T-helper 2 cell (primary cell): ENCODE measurements around the gene WWTR1.

Experiments used
- DNase-seq, 5 experiments: peaks; one replicate each; pipeline versions ENCODE4 v3.0.0 to v3.0.0-alpha.2; 2012 to 2022

WWTR1 gene

DNA sequence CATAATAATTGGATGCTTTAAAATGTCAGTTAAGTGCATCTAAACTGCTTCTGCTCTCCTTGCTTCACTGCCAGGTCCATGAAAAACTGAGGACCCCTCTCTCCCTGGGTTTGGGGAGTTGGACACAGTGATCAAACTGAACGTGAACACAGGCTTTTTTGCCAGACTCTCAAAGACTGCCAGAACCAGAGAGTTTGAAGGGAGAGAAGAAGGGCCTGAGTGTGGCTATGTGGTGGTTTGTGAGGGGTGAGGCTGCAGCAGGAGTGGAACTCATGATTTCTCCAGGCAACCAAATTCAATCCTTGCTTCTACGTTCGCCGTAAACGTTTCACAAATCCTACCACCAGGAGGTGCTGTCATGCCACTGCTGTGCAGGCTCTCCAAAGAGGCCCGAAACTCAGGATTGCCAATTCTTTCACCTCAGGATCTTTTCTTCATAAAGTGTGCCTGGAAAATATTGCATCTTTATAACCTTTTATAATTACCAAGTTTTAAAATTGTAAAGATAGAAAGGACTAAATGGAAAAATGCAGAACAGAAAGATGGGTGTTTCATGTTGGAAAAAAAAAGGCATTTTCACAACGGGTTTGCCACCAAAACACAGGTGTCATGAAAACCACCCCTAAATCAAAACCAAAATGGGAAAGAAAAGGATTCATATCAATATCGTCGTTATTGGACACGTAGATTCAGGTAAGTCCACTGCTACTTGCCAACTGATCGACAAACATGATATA is 163.6 kb downstream of the WWTR1 start:
- peak in 1 of 5 experiments; percentile 55 for DNase-seq

GRCh38 chr3:149493315-149494021 is 164.4 kb downstream of the WWTR1 start:
- DNase-seq: no peak

DNA sequence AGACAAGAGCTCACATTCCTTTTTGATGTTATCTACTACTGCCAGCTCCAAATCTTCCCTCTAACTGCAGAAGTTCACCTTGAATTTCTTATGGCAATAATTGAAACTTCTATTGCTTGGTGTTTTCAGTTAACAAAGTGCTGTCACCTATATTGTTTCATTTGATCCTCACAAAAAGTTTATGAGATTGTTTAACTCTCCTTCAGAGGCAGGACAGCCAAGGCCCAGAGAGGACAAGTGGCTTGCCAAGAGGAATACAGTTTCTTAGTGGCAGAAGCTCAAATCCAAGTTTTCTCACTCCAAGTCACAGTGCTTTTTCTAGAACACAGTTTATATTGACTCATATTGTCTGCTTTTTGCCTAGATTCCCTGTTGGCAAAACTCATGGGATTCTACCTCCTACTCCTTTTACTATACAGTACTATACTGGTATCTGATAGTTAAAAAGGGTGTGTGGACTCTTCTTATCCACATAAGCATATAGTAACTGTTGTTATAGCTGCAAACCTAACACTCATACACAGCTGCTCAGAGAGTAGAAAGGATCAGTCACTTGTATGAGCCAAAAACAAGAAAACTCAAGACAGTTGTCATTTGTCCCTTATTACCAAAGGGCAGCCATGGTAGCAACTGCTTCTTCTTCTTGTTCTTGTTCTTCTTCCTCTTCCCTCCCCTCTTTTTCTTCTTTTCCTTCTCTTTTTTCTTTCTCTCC is 167.4 kb downstream of the WWTR1 start:
- no peak for DNase-seq

GRCh38 chr3:149489060-149489690 is 168.7 kb downstream of the WWTR1 start:
- DNase-seq: no peak

DNA sequence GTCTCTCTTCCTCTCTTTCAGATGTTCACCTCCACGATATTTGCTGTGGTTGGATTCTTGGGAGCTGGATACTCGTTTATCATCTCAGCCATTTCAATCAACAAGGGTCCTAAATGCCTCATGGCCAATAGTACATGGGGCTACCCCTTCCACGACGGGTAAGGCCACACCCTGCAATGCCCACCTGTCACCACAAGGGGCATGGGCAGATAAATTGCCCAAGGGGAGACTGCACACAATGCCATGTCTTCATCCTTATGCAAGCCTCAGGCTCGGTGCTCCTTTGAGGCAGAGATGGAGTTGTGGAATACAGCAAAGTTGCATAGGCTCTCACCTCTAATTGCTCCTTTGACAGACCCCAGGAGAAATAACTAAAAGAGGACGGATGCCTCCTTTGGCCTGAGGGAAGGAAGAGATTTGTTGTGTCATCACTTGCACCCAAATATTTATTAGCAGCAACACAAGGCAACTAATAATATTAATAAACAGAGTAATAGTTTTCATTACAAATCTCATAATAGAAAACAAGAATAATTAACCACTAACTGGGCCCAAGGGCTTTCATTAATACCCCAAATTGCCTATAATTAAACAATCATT is 170.1 kb downstream of the WWTR1 start:
- DNase-seq: peak in 2 of 5 experiments; percentile 21 to 35

GRCh38 chr3:149486726-149487125 is 171.1 kb downstream of the WWTR1 start:
- DNase-seq: no peak

DNA sequence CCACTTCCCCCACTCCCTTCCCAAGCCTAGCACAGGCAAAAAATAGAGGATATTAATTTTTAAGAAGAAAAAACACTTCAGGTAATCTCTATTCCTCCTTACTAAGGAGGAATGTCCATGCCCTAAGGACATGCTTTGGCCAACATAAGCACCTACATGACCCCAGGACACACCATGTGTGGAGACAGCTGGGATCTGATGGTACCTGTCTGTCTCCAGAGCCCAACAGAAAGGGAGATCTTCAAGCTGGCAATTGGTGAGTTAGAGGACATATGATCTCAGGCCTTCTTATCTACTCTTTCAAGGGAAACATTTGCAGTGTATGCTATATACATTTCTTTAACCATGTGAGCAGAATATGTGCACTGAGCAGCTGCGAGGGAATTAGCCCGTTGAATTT is 176.3 kb downstream of the WWTR1 start:
- DNase-seq: no peak

- DNase-seq: no peak
These were observed 176.8 kb downstream of the WWTR1 start for GRCh38 chr3:149481056-149481455.

- peak in 1 of 5 experiments; percentile 50 for DNase-seq
These were observed 177.4 kb downstream of the WWTR1 start for GRCh38 chr3:149480326-149481017.

DNA sequence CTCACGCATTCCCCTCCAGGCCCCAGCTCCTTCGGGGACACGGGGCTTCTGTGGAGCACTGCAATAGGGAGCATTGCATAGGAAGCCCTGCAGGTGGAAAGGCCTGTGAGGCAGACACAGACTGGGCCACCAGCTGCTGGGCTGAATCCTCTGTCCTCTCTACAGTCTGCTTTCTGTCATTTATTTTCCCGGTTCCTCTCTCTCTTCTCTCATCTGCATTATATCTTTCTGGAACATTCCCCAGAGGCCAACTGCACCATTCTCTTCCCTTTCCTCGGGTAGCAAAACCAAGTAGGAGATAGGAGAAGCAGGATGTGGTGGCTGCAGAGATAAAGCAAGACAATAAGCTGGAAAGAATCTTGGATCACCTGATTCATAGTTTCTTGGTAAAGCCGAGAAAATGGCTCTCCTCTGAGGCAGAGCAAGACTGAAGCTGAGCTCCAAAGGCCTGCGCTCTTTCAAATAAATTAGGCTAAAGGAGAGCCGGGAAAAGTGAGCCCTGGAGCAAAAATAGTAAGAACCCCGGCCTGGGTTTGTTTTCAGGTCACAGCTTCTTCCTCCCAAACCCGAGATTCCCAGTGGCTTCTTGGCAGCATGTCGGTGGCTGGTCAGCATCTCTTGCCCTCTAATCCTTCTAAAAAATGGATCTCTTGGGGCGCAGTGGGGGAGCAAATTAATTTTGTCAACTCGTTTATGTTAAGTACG is 178.1 kb downstream of the WWTR1 start:
- no peak for DNase-seq

DNA sequence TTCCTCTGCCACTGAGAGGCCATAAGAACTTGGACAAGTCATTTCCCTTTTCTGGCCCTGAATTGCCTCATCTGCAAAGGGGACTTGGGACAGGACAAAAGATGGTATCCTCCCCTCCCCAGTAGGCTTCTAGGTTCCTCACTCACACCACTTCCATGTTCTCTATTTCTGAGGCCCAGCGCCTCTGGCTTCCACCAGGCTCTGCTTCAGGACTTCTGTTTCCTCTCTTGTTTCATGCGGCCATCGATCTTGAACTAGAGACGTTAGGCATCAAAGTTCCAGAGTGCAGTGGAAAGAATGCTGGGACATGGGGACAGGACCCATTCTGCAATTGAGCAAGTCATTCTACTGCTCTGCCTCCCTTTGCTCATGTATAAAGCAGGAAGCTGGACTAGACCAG is 181.6 kb downstream of the WWTR1 start:
- DNase-seq: no peak

DNA sequence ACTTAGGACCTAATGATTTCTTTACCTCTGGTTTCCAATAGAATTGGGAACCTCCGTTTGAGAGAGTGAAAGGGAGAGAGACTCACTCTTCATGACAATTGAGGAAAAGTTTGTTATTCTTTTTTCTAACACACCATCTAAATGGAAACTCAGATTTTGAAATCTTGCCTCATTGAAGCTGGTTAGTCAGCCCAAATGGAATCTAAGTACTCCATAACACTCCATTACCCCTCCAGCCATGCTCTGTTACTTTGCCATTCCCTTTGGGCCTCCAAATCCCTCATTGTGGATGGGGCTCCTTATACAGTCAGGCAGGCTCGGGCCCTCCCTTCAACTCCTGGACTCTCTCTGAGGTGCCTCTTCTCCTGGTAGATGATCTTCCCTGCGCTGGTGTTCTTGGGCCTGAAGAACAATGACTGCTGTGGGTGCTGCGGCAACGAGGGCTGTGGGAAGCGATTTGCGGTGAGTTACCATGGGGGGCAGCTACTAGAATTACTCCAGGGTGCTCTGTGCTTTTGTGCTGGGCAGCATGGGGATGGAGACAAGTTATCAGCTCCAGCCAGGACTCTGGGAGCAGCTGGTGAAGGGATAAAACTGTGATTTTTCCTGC is 182.3 kb downstream of the WWTR1 start:
- DNase-seq: no peak

DNA sequence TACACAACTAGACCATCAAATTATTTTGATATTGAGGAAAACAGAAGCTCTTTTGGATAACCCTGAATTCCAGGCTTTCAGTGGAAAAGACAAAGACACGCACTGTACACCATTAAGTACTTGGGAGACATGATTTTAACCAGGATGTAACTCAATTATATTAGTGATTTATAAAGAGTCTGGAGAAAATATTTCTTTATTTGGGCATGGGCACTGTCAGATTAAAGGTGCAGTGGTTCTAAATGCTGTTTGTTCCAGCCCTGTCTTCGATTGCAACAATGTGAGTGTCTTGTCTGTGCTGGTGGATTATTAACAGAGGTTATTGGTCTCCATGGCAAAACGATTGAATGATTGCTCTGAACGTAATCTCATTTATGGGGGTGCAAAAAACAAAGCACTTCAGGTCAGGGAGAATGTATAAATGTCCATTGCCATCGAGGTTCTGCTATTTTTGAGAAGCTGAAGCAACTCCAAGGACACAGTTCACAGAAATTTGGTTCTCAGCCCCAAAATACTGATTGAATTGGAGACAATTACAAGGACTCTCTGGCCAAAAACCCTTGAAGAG is 183.5 kb downstream of the WWTR1 start, which contains the start of gene TM4SF4:
TSS of gene TM4SF4 (plus strand) at position 448 of the 568 bp plus-strand sequence. CDS start 181 bp downstream, outside the sequence.
- DNase-seq: no peak

GRCh38 chr3:149473357-149474249 is 184.2 kb downstream of the WWTR1 start:
- no peak for DNase-seq

DNA sequence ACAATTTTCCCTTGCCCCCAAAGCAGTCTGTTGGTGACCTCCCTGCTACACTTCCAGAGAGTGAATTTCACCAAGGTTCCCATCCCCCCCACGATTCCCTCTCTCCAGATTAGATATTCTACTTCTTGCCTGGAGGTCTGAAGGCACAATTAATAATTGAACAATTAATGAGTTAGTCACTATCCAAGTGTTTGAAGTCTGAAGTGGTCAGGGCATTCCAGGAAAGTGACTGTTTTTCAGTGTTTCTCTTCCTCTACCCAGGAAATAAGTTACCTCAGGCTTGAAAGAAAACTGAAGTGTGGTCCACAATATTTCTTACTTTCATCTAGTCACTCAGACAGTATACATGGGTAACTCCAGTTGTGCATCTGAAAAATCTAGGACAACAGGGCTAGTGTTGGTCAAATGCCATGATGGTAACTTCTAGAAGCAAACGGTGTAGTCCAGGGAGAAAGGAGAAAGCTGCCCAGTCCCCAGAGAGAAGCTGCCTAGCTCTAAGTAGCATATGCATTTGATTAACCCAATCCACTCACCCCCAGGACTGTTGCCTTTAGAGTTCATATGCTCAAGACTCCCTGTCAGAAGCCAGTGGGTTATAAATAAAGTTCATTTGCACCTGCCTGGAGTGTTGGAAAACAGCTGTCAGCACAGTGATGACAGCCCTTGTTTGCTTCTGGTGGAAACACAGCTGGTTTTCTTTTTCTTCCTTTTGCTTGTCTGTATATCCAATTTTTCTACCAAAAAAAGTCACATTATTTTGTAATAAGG is 185.6 kb downstream of the WWTR1 start:
- DNase-seq: no peak

DNA sequence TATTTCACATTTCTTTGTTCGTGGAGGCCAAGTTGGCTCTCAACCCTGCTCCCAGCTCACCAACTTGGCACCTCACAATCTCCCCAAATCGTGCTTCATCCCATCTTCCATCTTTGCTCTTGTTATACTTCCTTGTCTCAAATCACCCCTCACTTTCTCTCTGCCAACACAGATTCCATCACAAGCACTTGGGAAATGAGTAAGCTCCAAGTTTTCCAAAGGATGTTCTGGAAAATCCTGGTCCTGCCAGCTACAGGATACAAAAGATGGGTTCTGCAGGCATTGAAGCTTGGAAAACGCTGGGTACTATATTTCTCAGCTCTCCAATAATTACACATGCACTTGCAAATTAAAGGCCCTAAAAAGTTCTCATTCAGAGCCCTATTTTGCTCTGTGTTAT is 187.4 kb downstream of the WWTR1 start:
- DNase-seq: no peak

GRCh38 chr3:149468504-149469212 is 189.2 kb downstream of the WWTR1 start:
- no peak for DNase-seq
